Measurements from ENCODE around the gene PPP1R14D.

- TF ChIP-seq CTCF (IDR thresholded peaks at IDR 0.05) = no peak
- TF ChIP-seq ZFX (IDR thresholded peaks at IDR 0.05; ENCODE audit: borderline replicate concordance) = no peak
These were observed 61.3 kb downstream of the PPP1R14D start for GRCh38 chr15:40766906-40767837.

All from 22Rv1 (cell line).